Neural crest cell (in vitro differentiated cells): ENCODE data around the gene CYP2A6. TPM values are rescaled to one million over a fixed set of nuclear protein-coding genes. Genes with fewer than 3 reads are reported as not detected.

Source experiments
- DNase-seq: peaks from one replicate; pipeline ENCODE4 v3.0.0; 2021; ENCODE audit warnings: low read depth, mixed read lengths, low spot score
- H3K27ac Mint-ChIP-seq: one replicate; pipeline ENCODE4 v1.8.0; 2021; ENCODE audit warnings: mild to moderate bottlenecking, mixed read lengths; ENCODE audit not compliant: unreplicated experiment
- H3K27me3 Mint-ChIP-seq: 2 replicates; pipeline ENCODE4 v1.8.0; 2021; ENCODE audit warnings: low read depth, mild to moderate bottlenecking, mixed read lengths
- H3K36me3 Mint-ChIP-seq: 2 replicates; pipeline ENCODE4 v1.8.0; 2021; ENCODE audit warnings: low read depth, mild to moderate bottlenecking, mixed read lengths
- H3K4me1 Mint-ChIP-seq: 2 replicates; pipeline ENCODE4 v1.8.0; 2021; ENCODE audit warnings: mixed read lengths
- H3K4me3 Mint-ChIP-seq: one replicate; pipeline ENCODE4 v1.8.0; 2021; ENCODE audit warnings: mild to moderate bottlenecking, mixed read lengths
- H3K9me3 Mint-ChIP-seq: 2 replicates; pipeline ENCODE4 v1.8.0; 2021; ENCODE audit warnings: mixed read lengths
- total RNA-seq: library from RNA; stranded (reverse); gene quantifications from 2 replicates; pipeline ENCODE4 v1.2.1, GENCODE V29; 2021
- TF ChIP-seq, protein P1 (sequence below): fragments of 200-600 bp; sonication (generic); conservative IDR thresholded peaks from 2 replicates; pipeline ENCODE4 v1.5.0; 2021; ENCODE audit warnings: antibody characterized with exemption, mild to moderate bottlenecking

The CYP2A6 gene
- total RNA-seq, 1 donor from 2014 or later = not detected

DNA sequence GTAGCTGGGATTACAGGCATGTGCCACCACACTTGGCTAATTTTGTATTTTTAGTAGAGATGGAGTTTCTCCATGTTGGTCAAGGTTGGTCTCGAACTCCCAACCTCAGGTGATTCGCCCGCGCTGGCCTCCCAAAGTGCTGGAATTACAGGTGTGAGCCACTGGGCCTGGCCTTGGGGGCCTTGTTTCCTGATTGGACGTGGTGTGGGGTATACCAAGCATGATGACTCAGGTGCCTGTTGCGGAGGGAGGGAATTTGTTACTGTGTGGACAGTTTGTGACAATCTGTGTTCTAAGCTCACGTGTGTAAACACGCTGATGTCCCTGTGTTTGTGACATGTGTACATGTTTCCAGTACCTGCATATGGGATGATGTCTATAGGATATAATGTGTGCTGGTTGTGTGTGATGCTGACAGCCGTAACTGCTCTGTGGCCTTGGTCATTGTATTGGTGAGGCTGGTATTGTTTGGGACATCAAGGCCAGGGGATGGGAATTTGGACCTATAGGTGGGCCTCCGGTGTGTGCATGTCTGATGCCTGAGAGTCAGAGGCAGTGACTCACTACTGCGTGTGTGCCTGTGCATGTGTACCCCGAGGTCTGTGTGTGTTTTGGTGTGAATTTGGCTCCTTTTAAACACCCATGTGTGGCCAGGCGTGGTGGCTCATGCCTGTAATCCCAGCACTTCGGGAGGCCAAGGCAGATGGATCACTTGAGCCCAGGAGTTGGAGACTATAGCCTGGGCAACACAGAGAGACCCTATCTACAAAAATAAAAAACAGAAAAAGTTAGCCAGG lies 52.9 kb downstream of the CYP2A6 start:
- H3K4me3 Mint-ChIP-seq = peak overlapping the region; percentile 95
- no peaks in the 10 kb centered on the region for H3K27me3 Mint-ChIP-seq
- TF ChIP-seq, protein P1, sequence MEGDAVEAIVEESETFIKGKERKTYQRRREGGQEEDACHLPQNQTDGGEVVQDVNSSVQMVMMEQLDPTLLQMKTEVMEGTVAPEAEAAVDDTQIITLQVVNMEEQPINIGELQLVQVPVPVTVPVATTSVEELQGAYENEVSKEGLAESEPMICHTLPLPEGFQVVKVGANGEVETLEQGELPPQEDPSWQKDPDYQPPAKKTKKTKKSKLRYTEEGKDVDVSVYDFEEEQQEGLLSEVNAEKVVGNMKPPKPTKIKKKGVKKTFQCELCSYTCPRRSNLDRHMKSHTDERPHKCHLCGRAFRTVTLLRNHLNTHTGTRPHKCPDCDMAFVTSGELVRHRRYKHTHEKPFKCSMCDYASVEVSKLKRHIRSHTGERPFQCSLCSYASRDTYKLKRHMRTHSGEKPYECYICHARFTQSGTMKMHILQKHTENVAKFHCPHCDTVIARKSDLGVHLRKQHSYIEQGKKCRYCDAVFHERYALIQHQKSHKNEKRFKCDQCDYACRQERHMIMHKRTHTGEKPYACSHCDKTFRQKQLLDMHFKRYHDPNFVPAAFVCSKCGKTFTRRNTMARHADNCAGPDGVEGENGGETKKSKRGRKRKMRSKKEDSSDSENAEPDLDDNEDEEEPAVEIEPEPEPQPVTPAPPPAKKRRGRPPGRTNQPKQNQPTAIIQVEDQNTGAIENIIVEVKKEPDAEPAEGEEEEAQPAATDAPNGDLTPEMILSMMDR = no peak
- H3K4me1 Mint-ChIP-seq = peaks cover 27% of the 10 kb centered on the region
- no peaks in the 10 kb centered on the region for H3K9me3 Mint-ChIP-seq
- DNase-seq = no peak
- peaks cover 1% of the 10 kb centered on the region for H3K36me3 Mint-ChIP-seq
- H3K27ac Mint-ChIP-seq = peak overlapping the region; percentile 50

Other genes with a start within 250 kb of the CYP2A6 start
- gene LTBP4, start 249.1 kb downstream of the CYP2A6 start, total RNA-seq = 125 TPM in 2 replicates
- 21.4 and 26.8 TPM in 2 replicates for gene NUMBL, start 159.8 kb downstream of the CYP2A6 start, total RNA-seq
- gene COQ8B, start 133.6 kb downstream of the CYP2A6 start, total RNA-seq = 41.1 and 45.1 TPM in 2 replicates
- gene ITPKC, start 133.3 kb downstream of the CYP2A6 start, total RNA-seq = 12.8 and 13.9 TPM in 2 replicates
- 22.7 and 25.1 TPM in 2 replicates for gene ACTMAP, start 100.0 kb downstream of the CYP2A6 start, total RNA-seq
- gene SNRPA, start 99.2 kb downstream of the CYP2A6 start, total RNA-seq = 213 and 214 TPM in 2 replicates
- gene MIA, start 74.9 kb downstream of the CYP2A6 start, total RNA-seq = 6.9 and 9.9 TPM in 2 replicates
- gene RAB4B, start 72.2 kb downstream of the CYP2A6 start, total RNA-seq = 14.1 and 15.2 TPM in 2 replicates
- 109 and 113 TPM in 2 replicates for gene EGLN2, start 51.3 kb downstream of the CYP2A6 start, total RNA-seq
- gene CYP2A7, start 31.8 kb upstream of the CYP2A6 start, total RNA-seq = not detected in 2 replicates
- not detected in 2 replicates for gene CYP2B6, start 140.8 kb upstream of the CYP2A6 start, total RNA-seq
- gene CYP2A13, start 238.0 kb upstream of the CYP2A6 start, total RNA-seq = not detected in 2 replicates